PC-9 (cell line): ENCODE data around the gene RALB. TPM values are rescaled to one million over a fixed set of nuclear protein-coding genes. Genes with fewer than 3 reads are reported as not detected.

Experiments used
- BruUV-seq: library from RNA; stranded (reverse); fragments of 400-500 nt; replicated peaks from 2 replicates; lab custom pipeline; 2021; lab: Mats Ljungman, UMichigan
- CTCF ChIA-PET: fragments of 300-600 bp; sonication (Branson Sonifier 250); formaldehyde crosslinking; loops from one replicate; lab custom pipeline; 2022; ENCODE audit warnings: antibody characterized with exemption; lab: Charles Lee
- POLR2A ChIA-PET: fragments of 300-600 bp; sonication (Branson Sonifier 250); formaldehyde crosslinking; loops from one replicate; lab custom pipeline; 2022; ENCODE audit warnings: antibody characterized with exemption; ENCODE audit not compliant: unreplicated experiment; lab: Charles Lee
- DNase-seq, 2 experiments: peaks; one replicate each; pipeline versions ENCODE4 v3.0.0 to v3.0.0-alpha.2; 2015 to 2022; ENCODE audit warnings: mixed read lengths in 1 of 2
- H2AFZ ChIP-seq: fragments of 200-600 bp; sonication (generic); 2 replicates; pipeline ENCODE4 v1.8.1; 2017; ENCODE audit warnings: antibody characterized with exemption
- H3F3A ChIP-seq: fragments of 200-600 bp; sonication (generic); 2 replicates; pipeline ENCODE4 v1.8.1; 2017; ENCODE audit warnings: antibody characterized with exemption, mild to moderate bottlenecking, low read depth; ENCODE audit not compliant: insufficient read depth
- H3K27ac ChIP-seq: fragments of 200-600 bp; sonication (generic); 2 replicates; pipeline ENCODE4 v1.6.1; 2016; ENCODE audit warnings: mixed run types
- H3K27me3 ChIP-seq: fragments of 200-600 bp; sonication (generic); 2 replicates; pipeline ENCODE4 v1.6.1; 2016; ENCODE audit warnings: low read depth, mixed run types; ENCODE audit not compliant: insufficient read depth
- H3K36me3 ChIP-seq: fragments of 200-600 bp; sonication (generic); 2 replicates; pipeline ENCODE4 v1.6.1; 2016; ENCODE audit warnings: low read depth, mixed run types
- H3K4me1 ChIP-seq: fragments of 200-600 bp; sonication (generic); replicated peaks from 2 replicates; pipeline ENCODE4 v1.6.1; 2016; ENCODE audit warnings: mixed run types; ENCODE audit not compliant: insufficient read depth
- H3K4me2 ChIP-seq: fragments of 200-600 bp; sonication (generic); 2 replicates; pipeline ENCODE4 v1.6.1; 2017; ENCODE audit warnings: mixed run types
- H3K4me3 ChIP-seq: fragments of 200-600 bp; sonication (generic); 2 replicates; pipeline ENCODE4 v1.6.1; 2016; ENCODE audit warnings: mixed run types
- H3K79me2 ChIP-seq: fragments of 200-600 bp; sonication (generic); 2 replicates; pipeline ENCODE4 v1.6.1; 2017; ENCODE audit warnings: low read depth, mixed run types
- H3K9me2 ChIP-seq: fragments of 200-600 bp; sonication (generic); 2 replicates; pipeline ENCODE4 v1.8.1; 2017; ENCODE audit warnings: mild to moderate bottlenecking; ENCODE audit not compliant: insufficient read depth
- H3K9me3 ChIP-seq: fragments of 200-600 bp; sonication (generic); 2 replicates; pipeline ENCODE4 v1.8.1; 2016; ENCODE audit warnings: low read depth; ENCODE audit not compliant: insufficient read depth
- H4K20me1 ChIP-seq: fragments of 200-600 bp; sonication (generic); 2 replicates; pipeline ENCODE4 v1.8.1; 2017; ENCODE audit not compliant: insufficient read depth
- EZH2 ChIP-seq: fragments of 200-600 bp; sonication (generic); IDR thresholded peaks from 2 replicates; pipeline ENCODE4 v1.8.0; 2017; ENCODE audit warnings: antibody characterized with exemption, low read depth
- intact Hi-C: fragments of 100-400 bp; cut with micrococcal nuclease; formaldehyde crosslinking; loops from one replicate; pipeline ENCODE4 v1.10.0; 2022; ENCODE audit not compliant: unreplicated experiment
- total RNA-seq: library from RNA; stranded (reverse); gene quantifications from 2 replicates; pipeline ENCODE4 v1.2.3, GENCODE V29; 2021
- TF ChIP-seq, protein P1 (sequence below): fragments of 200-600 bp; sonication (generic); conservative IDR thresholded peaks from 2 replicates; pipeline ENCODE4 v1.6.1; 2017; ENCODE audit warnings: mixed run types, antibody characterized with exemption, mild to moderate bottlenecking, moderate library complexity

Gene RALB
- total RNA-seq, 1 experiment from 2014 or later = 86.6 TPM

DNA sequence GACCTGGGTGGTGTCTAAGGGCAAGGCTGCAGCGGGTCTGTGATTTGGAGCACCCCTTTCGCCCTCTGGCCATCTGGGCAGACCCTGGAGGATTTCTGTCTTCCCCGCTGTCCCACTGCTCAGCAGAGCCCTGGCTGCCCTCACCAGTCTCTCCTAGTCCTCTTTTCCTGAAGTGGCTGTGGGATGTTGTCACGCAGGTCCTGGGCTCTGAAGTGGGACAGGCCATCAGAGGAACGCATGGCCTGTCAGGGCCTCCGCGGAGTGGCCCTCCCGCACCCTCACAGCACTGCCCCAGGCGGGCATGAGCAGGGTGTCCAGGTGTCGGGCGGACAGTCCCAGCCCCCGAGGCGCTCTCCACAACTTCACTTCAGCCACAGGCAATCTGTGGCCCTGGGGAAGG, 28.4 kb upstream of the RALB start:
- CTCF ChIA-PET = no interaction called here
- H3K4me3 ChIP-seq = peak overlapping the region; percentile 72

DNA sequence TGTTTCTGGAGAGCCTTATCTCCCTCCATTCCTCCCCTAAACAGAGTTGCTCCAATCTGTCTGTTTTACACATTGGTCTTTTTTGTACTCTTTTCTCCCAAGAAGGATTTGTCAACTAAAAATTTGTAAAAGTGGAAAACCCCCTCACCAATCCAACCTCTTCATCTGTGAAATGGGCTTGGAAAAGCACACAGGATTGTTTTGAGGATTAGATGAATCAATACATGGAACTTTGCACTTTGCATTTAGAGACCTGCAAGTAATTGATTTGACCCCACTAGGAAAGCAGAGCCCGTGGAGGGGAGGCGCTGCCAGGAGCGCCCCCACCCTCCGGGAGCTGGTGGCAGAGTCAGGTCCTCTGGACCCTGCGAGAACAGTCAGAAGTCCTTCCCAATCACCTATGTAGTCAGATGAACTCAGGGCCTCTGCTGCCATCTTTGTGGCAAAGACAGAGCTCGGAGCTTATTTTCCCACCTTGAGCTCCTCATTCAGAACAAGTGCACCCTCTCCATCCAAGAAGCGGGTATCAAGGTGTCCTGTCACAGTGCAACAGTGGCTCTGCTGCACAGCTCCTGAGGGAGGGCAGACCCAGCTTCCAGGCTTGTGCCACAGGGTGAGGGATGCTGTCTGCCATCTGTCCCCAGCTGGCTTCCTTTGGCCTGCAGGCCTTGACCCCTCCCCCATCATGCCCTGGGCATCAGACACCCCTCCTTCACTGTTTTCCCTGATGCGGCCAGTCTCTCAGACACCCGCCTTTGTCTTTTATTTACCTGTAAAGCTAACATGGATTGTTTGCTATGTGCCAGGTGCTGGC, 27.7 kb upstream of the RALB start:
- Histone ChIP-seq H2AFZ (no peak overlapping the region), H3K4me2 (peak overlapping the region; percentile 83; the same call in 1 of the 2 replicates), H3K9me3 (no peaks in the 10 kb centered on the region), H3F3A (peaks cover 5% of the 10 kb centered on the region; the same call in 1 of the 2 replicates), H3K27me3 (no peaks in the 10 kb centered on the region), H3K9me2 (no peaks in the 10 kb centered on the region), H3K4me3 (peak overlapping the region; percentile 72; the same call in 1 of the 2 replicates), H3K27ac (no peak overlapping the region), H3K79me2 (peaks cover 35% of the 10 kb centered on the region), H3K36me3 (no peaks in the 10 kb centered on the region; the same call in 1 of the 2 replicates), H3K4me1 (peaks cover 51% of the 10 kb centered on the region), H4K20me1 (peaks cover 12% of the 10 kb centered on the region; the same call in 1 of the 2 replicates)
- TF ChIP-seq EZH2 = no peak
- TF ChIP-seq, protein P1, sequence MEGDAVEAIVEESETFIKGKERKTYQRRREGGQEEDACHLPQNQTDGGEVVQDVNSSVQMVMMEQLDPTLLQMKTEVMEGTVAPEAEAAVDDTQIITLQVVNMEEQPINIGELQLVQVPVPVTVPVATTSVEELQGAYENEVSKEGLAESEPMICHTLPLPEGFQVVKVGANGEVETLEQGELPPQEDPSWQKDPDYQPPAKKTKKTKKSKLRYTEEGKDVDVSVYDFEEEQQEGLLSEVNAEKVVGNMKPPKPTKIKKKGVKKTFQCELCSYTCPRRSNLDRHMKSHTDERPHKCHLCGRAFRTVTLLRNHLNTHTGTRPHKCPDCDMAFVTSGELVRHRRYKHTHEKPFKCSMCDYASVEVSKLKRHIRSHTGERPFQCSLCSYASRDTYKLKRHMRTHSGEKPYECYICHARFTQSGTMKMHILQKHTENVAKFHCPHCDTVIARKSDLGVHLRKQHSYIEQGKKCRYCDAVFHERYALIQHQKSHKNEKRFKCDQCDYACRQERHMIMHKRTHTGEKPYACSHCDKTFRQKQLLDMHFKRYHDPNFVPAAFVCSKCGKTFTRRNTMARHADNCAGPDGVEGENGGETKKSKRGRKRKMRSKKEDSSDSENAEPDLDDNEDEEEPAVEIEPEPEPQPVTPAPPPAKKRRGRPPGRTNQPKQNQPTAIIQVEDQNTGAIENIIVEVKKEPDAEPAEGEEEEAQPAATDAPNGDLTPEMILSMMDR = no peak
- no peak for DNase-seq
- no TSS peak for BruUV-seq
- intact Hi-C loops = no loop called here
- CTCF ChIA-PET = no interaction called here
- POLR2A ChIA-PET = no interaction called here

More for the DNA sequence above, 28.4 kb upstream of the RALB start:
- Histone ChIP-seq H3K4me1 (peaks cover 49% of the 10 kb centered on the region), H3F3A (peaks cover 5% of the 10 kb centered on the region; the same call in 1 of the 2 replicates), H3K4me2 (peak overlapping the region; percentile 83), H4K20me1 (peaks cover 12% of the 10 kb centered on the region), H3K27me3 (no peaks in the 10 kb centered on the region), H3K36me3 (no peaks in the 10 kb centered on the region; the same call in 1 of the 2 replicates), H3K27ac (no peak overlapping the region), H3K9me3 (no peaks in the 10 kb centered on the region), H3K79me2 (peaks cover 42% of the 10 kb centered on the region), H3K9me2 (no peaks in the 10 kb centered on the region), H2AFZ (peak overlapping the region; percentile 81; the same call in 1 of the 2 replicates)
- no peak for DNase-seq
- TSS peak; percentile 71 for BruUV-seq
- POLR2A ChIA-PET = interaction anchor here (0.5 kb wide), 1 partner anchor 458 kb away, joined by 3 read pairs; no protein-coding TSS in a partner anchor
- intact Hi-C loops = no loop called here
- TF ChIP-seq, protein P1 = no peak
- no peak for TF ChIP-seq EZH2

DNA sequence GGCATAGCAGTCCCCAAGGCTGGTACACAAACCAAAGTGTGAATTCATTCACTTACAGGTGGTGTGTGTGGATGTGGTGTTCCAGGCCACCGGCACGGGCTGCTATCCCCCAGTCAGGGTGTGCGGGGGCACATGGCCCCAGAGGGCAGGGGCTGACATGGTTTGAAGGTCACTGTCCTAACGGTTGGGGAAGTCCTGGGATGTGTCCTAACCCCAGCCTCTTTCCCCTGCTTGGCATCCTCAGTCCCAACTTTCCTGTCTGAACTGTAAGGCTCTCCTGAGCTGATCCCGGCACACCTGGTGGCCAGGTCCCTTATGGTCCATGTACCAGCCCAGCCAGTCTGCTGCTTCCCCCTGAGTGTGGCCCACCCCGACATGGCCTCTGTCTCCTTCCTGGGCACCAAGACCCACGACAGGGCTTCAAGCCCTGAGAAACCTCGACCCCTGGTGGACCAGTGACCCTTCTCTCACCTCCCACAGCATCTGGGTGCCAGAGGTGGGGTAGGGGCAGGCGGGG, 27.0 kb upstream of the RALB start:
- Histone ChIP-seq H3K27ac (no peak overlapping the region), H3K36me3 (no peaks in the 10 kb centered on the region; the same call in 1 of the 2 replicates), H3K4me1 (peaks cover 51% of the 10 kb centered on the region), H3K9me3 (no peaks in the 10 kb centered on the region), H3K79me2 (peaks cover 28% of the 10 kb centered on the region), H3F3A (peaks cover 5% of the 10 kb centered on the region; the same call in 1 of the 2 replicates), H4K20me1 (0 out of 2 replicates have a peak, but pooled peaks cover 7% of the 10 kb centered on the region), H3K4me3 (no peak overlapping the region), H3K27me3 (no peaks in the 10 kb centered on the region), H2AFZ (no peak overlapping the region), H3K9me2 (no peaks in the 10 kb centered on the region), H3K4me2 (no peak overlapping the region)
- TF ChIP-seq, protein P1 = no peak
- TF ChIP-seq EZH2 = no peak
- no peak for DNase-seq
- intact Hi-C loops = no loop called here
- no TSS peak for BruUV-seq
- ChIA-PET POLR2A (no interaction called here), CTCF (no interaction called here)
